ENCODE measurements around the gene CDKN1C.

CDKN1C gene

DNA sequence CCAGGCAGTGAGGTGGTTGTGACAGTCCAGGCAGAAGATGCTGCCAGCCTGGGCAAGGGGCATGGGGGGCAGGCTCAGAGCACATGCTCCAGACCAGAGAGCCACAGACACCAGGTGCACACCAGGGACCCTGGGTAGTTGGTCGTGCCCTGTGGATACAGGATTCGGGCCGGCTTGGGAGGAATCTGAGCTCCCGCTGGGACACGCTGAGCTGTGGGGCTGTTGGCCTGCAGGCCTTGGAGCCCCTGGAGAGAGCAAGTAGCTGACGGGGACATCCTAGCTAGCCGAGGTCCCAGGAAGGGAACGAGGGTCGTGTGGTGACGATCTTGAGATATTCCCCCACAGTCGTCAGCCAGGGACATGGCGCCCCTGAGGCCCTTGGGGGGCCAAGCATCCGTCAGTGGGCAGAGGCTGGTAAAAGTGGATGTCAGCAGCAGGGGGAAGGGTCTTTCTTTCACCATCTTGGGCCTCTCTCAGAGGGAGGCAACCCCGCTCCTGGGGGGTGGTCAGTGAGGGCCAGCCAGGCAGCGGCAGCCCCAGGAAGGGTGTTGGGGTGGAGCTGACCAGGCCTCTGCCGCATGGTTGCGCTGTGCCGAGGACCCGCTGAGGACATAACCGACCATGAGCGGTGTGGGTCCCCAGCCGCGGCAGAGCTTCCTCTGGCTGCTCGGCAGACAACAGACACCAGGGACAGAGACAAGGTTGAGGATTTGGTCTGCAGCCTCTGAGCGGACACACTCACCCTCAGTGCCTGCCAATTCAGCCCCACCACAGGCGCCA lies 44.0 kb downstream of the CDKN1C start:
- no peak for DNase-seq

DNA sequence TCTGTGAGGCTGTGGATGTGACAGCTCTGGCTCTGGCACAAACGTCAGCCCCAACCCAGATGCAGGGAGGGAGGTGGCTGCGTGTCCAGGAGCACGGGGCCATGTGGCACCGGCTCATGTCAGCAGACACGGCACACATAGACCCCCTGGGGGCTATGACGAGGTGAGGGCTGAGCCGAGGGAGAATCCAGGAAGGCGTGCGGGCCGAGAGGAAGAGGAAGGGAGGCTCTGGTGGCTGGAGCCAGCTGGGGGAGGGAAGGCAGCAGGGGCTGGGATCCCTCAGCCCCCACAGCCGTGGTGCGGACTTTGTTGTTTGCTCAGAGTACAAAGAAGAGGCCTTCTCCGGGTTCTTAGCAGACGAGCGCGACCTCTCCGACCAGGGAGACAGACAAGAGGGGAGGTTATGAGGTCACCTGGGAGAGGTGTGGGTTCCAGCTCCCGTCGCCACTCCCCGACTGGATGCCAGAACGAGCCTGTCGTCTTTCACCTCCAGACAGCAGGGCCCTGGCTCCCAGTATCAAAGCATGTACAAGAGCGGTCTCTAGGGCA lies 46.1 kb downstream of the CDKN1C start:
- DNase-seq, result no peak

DNA sequence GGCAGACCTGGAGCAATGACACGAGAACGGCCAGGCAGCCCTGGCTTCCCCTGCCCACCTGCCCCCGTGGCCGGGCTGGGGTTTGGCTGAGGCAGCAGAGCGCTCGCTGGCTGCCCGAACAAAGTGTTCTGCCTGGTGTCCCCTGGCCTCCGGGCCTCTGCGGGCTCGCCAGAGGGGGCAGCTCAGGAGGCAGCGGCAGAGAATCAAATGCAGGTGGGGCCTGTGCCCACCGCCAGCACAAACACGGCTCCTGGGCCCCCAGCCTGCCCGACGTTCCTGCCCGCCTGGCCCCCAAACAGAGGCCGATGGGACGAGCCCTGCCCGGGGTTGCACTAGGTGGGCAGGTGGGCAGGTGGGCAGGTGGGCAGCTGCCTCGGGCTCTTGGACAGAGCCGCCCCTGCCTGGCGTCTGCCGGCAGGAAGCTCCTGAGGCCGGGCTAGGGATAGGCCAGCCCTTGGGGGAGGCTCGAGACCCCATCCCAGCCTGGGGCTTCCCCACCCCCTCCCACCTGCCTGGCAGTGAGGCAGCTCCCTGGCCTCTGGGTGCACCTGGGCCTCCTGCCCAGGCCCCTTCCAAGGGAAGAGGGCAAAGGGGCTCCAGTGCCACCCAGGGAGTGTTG lies 46.8 kb downstream of the CDKN1C start:
- no peak for DNase-seq

- no peak for DNase-seq
Observed at GRCh38 chr11:2838091-2838490, 47.5 kb downstream of the CDKN1C start.

DNA sequence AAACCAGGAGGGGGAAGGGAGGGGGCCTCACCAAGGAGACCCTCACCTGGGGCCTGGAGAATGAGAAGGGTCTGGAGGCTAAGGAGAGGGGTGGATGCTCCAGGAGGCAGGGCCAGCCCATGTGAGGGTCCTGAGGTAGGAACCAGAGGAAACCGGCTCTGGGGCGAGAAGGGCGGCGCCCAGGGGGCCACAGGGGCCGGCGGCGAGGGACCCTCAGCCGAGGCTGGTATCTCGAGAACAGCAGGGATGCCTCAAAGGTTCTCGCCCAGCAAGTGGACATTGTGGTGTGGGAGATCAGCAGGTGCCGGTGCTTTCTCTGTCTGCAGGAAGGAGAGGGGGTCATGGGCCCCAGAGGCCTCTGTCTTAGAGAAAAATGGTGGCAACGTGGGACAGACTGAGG lies 47.9 kb downstream of the CDKN1C start:
- no peak for DNase-seq

GRCh38 chr11:2837096-2837601 lies 48.4 kb downstream of the CDKN1C start:
- no peak for DNase-seq

DNA sequence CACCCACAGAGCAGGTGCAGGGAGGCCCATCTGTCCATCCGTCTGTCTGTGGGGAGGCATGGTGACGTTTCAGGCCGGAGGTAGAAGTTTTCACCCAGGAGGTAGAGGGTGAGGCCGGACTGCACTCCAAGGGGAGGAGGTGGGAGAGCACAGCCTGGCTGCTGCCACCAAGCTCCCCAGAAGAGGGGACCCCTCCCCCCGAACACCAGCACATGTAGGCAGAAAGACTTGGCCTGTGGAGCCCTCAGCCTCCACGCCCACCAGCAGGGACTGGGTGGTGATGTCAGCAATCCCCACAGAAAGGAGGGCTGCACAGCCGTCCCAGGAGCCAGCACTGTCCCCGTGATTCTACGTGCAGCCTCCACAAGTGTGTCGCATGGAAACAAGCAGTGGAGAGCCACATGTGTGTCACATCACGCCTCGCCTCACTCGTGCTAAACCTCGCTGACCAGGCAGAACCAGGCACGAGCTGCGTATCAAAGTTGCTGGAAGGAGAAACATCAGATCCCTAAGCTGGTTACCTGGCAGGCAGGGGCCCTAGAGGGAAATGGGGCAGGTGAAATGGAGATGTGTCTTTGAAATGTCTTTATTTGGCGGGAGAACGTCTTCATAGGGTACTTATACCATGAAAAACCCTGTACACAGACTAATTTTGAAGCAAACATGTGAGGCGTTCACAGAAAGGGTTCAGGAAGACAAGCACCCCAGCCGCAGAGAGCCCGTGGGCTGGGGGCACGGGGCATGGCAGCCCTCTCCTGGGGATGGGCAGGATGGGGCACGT lies 49.1 kb downstream of the CDKN1C start:
- DNase-seq, result no peak

GRCh38 chr11:2835751-2836150 lies 49.8 kb downstream of the CDKN1C start:
- DNase-seq, result no peak

DNA sequence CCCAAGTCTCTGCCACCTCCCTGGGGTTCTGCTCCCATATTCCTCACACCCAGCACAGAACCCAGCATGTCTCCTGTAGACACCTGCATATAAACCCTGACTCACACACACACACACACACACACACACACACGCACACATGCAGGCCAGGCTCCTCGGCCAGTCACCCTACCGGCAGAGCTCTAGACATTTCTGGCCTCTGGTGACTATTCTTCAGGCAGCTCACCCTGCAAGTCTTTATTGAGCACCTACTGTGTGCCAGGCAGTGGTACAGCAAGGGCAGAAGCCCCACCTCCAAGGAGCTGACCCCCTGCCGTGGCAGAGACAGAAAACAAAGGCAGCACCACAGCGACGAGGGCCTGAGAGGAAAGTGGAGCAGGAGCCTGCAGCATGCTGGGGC lies 50.3 kb downstream of the CDKN1C start:
- no peak for DNase-seq

- no peak for DNase-seq
Observed at GRCh38 chr11:2834503-2835273, 50.9 kb downstream of the CDKN1C start.

GRCh38 chr11:2833716-2834502 lies 51.7 kb downstream of the CDKN1C start:
- no peak for DNase-seq

Data from CD4-positive, alpha-beta T cell treated with Interleukin-10 for 1 hour (primary cell).